Fibroblast of lung (primary cell): ENCODE measurements around the gene ARMC5. TPM values are rescaled to one million over a fixed set of nuclear protein-coding genes. Genes with fewer than 3 reads are reported as not detected.
A peak's percentile ranks its signal among the peaks of the same experiment; 100 is the strongest.

ENCODE experiments used
- DNase-seq, 2 donors: peaks; one replicate each; pipeline versions ENCODE4 v3.0.0 to v3.0.0-alpha.2; 2010; ENCODE audit warnings: low read depth in 2 of 2
- H2AFZ ChIP-seq: 2 replicates; pipeline ENCODE4 v1.5.1; 2012; ENCODE audit warnings: low read length, control low read depth, inconsistent platforms
- H3K27ac ChIP-seq: 2 replicates; pipeline ENCODE4 v1.5.1; 2011; ENCODE audit warnings: low read length, control low read depth; ENCODE audit not compliant: insufficient read depth
- H3K27me3 ChIP-seq: 2 replicates; pipeline ENCODE4 v1.5.1; 2011; ENCODE audit warnings: mild to moderate bottlenecking, low read length; ENCODE audit not compliant: control insufficient read depth, insufficient read depth
- H3K36me3 ChIP-seq: 2 replicates; pipeline ENCODE4 v1.5.1; 2011; ENCODE audit warnings: low read length; ENCODE audit not compliant: control insufficient read depth, insufficient read depth
- H3K4me1 ChIP-seq: 2 replicates; pipeline ENCODE4 v1.5.1; 2011; ENCODE audit warnings: low read length; ENCODE audit not compliant: control insufficient read depth, insufficient read depth; ENCODE audit errors: extremely low read depth
- H3K4me2 ChIP-seq: 2 replicates; pipeline ENCODE4 v1.5.1; 2011; ENCODE audit warnings: low read length, control low read depth; ENCODE audit not compliant: insufficient read depth; ENCODE audit errors: extremely low read depth
- H3K4me3 ChIP-seq, 4 experiments: fragments of 200-600 bp in 1 of 4; sonication (generic) in 1 of 4; replicated peaks in 1 of 4; 2 replicates each; pipeline ENCODE4 v1.5.1; 2011 to 2016; ENCODE audit warnings: low read length in 4 of 4, low read depth in 3 of 4, mild to moderate bottlenecking in 3 of 4, control low read depth in 2 of 4, inconsistent platforms in 1 of 4, mixed read lengths in 1 of 4; ENCODE audit not compliant: insufficient read depth in 1 of 4; ENCODE audit errors: control extremely low read depth in 1 of 4
- H3K79me2 ChIP-seq: 2 replicates; pipeline ENCODE4 v1.5.1; 2012; ENCODE audit warnings: mild to moderate bottlenecking, low read length, inconsistent platforms; ENCODE audit not compliant: control insufficient read depth, insufficient read depth
- H3K9ac ChIP-seq: 2 replicates; pipeline ENCODE4 v1.5.1; 2011; ENCODE audit warnings: mild to moderate bottlenecking, low read length, control low read depth; ENCODE audit not compliant: insufficient read depth
- H3K9me3 ChIP-seq: 2 replicates; pipeline ENCODE4 v1.5.1; 2012; ENCODE audit warnings: low read depth, low read length; ENCODE audit not compliant: control insufficient read depth, insufficient read depth
- H4K20me1 ChIP-seq: 2 replicates; pipeline ENCODE4 v1.5.1; 2011; ENCODE audit warnings: low read length; ENCODE audit not compliant: control insufficient read depth, insufficient read depth; ENCODE audit errors: extremely low read depth
- CTCF ChIP-seq, 2 donors: IDR thresholded peaks in 1 of 2; conservative IDR thresholded peaks in 1 of 2; 1 replicate in 1 of 2; 2 replicates in 1 of 2; pipeline ENCODE4 v1.5.1; 2011 to 2012; ENCODE audit warnings: low read length in 2 of 2, control low read depth in 1 of 2, inconsistent platforms in 1 of 2, low read depth in 1 of 2, mild to moderate bottlenecking in 1 of 2
- EZH2 ChIP-seq: IDR thresholded peaks from 2 replicates; pipeline ENCODE4 v1.5.1; 2012; ENCODE audit warnings: low read length, control low read depth, mild to moderate bottlenecking; ENCODE audit errors: missing control alignments
- polyA plus RNA-seq, 2 donors: library from polyadenylated mRNA; depleted of rRNA in 1 of 2; stranded (reverse) in 1 of 2; unstranded in 1 of 2; fragments of >200 nt; gene quantifications; 2 replicates each; pipeline ENCODE4 v1.2.1, GENCODE V29; 2011 to 2012; ENCODE audit warnings: missing spikeins in 1 of 2
- total RNA-seq: library from RNA; depleted of rRNA; stranded (reverse); fragments of >200 nt; gene quantifications from 2 replicates; pipeline ENCODE4 v1.2.1, GENCODE V29; 2014

The ARMC5 gene
- total and polyA plus RNA-seq, 2 donors (not counting 1 experiment from before 2014, with no cell fraction given): 1.7 to 5.6 TPM

GRCh38 chr16:31508706-31509195 lies 49.5 kb downstream of the ARMC5 start:
- H3K4me2 ChIP-seq: peak overlapping the region; percentile 90
- no peaks in the 10 kb centered on the region for H3K36me3 ChIP-seq
- H3K4me1 ChIP-seq: no peaks in the 10 kb centered on the region
- H3K9ac ChIP-seq: peak overlapping the region; percentile 98
- no peak for TF ChIP-seq CTCF (conservative IDR thresholded peaks at IDR 0.05 in 1 of 2, IDR thresholded peaks at IDR 0.05 in 1 of 2; ENCODE audit: low read depth in 1 of 2, low read length in 2 of 2)
- no peak for TF ChIP-seq EZH2
- H2AFZ ChIP-seq: peak overlapping the region; percentile 23
- peak; percentile 57 to 65 for DNase-seq
- no peaks in the 10 kb centered on the region for H4K20me1 ChIP-seq
- no peaks in the 10 kb centered on the region for H3K27me3 ChIP-seq
- H3K27ac ChIP-seq: peak overlapping the region; percentile 97
- peaks cover 15% of the 10 kb centered on the region for H3K79me2 ChIP-seq
- H3K4me3 ChIP-seq: peak overlapping the region; percentile 81 to 96 (median 90)
- H3K9me3 ChIP-seq: no peaks in the 10 kb centered on the region

DNA sequence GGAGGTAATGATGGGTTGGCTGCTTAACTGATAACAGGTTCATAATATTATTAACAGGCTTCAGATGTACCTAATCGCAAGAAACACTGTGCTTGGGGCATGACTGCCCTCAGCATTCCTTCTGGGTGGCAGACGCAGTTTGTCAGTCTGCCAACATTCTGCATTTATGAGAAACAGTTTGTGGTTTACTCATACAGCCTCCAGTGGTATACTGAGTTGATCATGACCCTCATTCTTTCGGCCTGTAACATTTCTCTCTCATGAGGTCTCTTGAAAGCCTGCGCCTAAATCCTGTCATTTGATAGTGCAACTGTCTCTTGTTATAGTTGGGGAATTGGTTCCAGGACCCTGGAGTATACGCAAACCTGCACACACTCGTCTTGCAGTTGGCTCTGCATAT lies 53.8 kb downstream of the ARMC5 start:
- Histone ChIP-seq H3K4me1 (no peaks in the 10 kb centered on the region), H3K4me2 (no peak overlapping the region), H3K79me2 (peaks cover under 1% of the 10 kb centered on the region), H3K36me3 (no peaks in the 10 kb centered on the region), H3K4me3 (no peak overlapping the region), H3K27ac (no peak overlapping the region), H3K9ac (no peak overlapping the region), H3K9me3 (no peaks in the 10 kb centered on the region), H4K20me1 (no peaks in the 10 kb centered on the region), H2AFZ (no peak overlapping the region), H3K27me3 (no peaks in the 10 kb centered on the region)
- no peak for TF ChIP-seq EZH2
- TF ChIP-seq CTCF (conservative IDR thresholded peaks at IDR 0.05 in 1 of 2, IDR thresholded peaks at IDR 0.05 in 1 of 2; ENCODE audit: low read depth in 1 of 2, low read length in 2 of 2): no peak
- DNase-seq: peak; percentile 22 to 72

DNA sequence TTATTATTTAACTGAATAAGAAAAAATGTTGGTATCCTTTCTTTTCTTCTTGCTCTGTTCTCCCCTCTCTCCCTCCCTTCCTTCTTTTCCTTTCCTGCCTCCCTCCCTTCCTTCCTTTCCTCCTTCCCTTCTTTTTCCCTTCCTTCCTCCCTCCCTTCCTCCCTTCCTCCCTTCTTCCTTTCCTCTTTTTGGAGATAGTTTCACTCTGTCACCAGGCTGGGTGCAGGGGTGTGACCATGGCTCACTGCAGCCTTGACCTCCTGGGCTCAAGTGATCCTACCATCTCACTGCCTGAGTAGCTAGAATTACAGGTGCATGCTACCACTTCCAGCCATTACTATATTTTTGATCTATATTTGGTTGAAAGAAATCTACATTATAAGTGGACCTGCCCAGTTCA lies 54.6 kb downstream of the ARMC5 start:
- Histone ChIP-seq H4K20me1 (no peaks in the 10 kb centered on the region), H3K27ac (no peak overlapping the region), H3K4me3 (no peak overlapping the region), H3K9ac (no peak overlapping the region), H3K4me2 (no peak overlapping the region), H2AFZ (no peak overlapping the region), H3K36me3 (no peaks in the 10 kb centered on the region), H3K27me3 (no peaks in the 10 kb centered on the region), H3K79me2 (no peaks in the 10 kb centered on the region), H3K9me3 (no peaks in the 10 kb centered on the region), H3K4me1 (no peaks in the 10 kb centered on the region)
- DNase-seq: no peak
- TF ChIP-seq EZH2 (no peak), CTCF (conservative IDR thresholded peaks at IDR 0.05 in 1 of 2, IDR thresholded peaks at IDR 0.05 in 1 of 2; ENCODE audit: low read depth in 1 of 2, low read length in 2 of 2) (no peak)

Other genes starting within 250 kb of the ARMC5 start
- gene TRIM72, start 245.4 kb upstream of the ARMC5 start, total RNA-seq: under 0.01 TPM in 1 of 2 replicates, not detected in the other
- gene TRIM72, start 245.4 kb upstream of the ARMC5 start, polyA plus RNA-seq: not detected in 2 replicates
- gene PYDC1, start 242.4 kb upstream of the ARMC5 start, total RNA-seq: not detected in 2 replicates
- gene PYDC1, start 242.4 kb upstream of the ARMC5 start, polyA plus RNA-seq: not detected in 2 replicates
- gene ITGAM, start 199.5 kb upstream of the ARMC5 start, total RNA-seq: under 0.01 TPM in 1 of 2 replicates, not detected in the other
- gene ITGAM, start 199.5 kb upstream of the ARMC5 start, polyA plus RNA-seq: 0.02 TPM in 1 of 2 replicates, not detected in the other
- gene ITGAX, start 104.3 kb upstream of the ARMC5 start, total RNA-seq: under 0.01 TPM in 2 replicates
- gene ITGAX, start 104.3 kb upstream of the ARMC5 start, polyA plus RNA-seq: not detected in 2 replicates
- gene ITGAD, start 66.2 kb upstream of the ARMC5 start, total RNA-seq: not detected in 2 replicates
- not detected in 2 replicates for gene ITGAD, start 66.2 kb upstream of the ARMC5 start, polyA plus RNA-seq
- not detected in 2 replicates for gene COX6A2, start 31.1 kb upstream of the ARMC5 start, total RNA-seq
- not detected in 2 replicates for gene COX6A2, start 31.1 kb upstream of the ARMC5 start, polyA plus RNA-seq
- 0.26 and 0.33 TPM in 2 replicates for gene ZNF843, start 16.7 kb upstream of the ARMC5 start, total RNA-seq
- 0.15 and 0.28 TPM in 2 replicates for gene ZNF843, start 16.7 kb upstream of the ARMC5 start, polyA plus RNA-seq
- 28.5 and 46.9 TPM in 2 replicates for gene TGFB1I1, start 12.7 kb downstream of the ARMC5 start, total RNA-seq
- gene TGFB1I1, start 12.7 kb downstream of the ARMC5 start, polyA plus RNA-seq: 68.4 and 94.3 TPM in 2 replicates
- under 0.01 TPM in 1 of 2 replicates, not detected in the other for gene SLC5A2, start 23.6 kb downstream of the ARMC5 start, total RNA-seq
- not detected in 2 replicates for gene SLC5A2, start 23.6 kb downstream of the ARMC5 start, polyA plus RNA-seq
- gene RUSF1, start 48.9 kb downstream of the ARMC5 start, total RNA-seq: 35.7 and 41.8 TPM in 2 replicates
- gene RUSF1, start 48.9 kb downstream of the ARMC5 start, polyA plus RNA-seq: 21.5 and 23.1 TPM in 2 replicates
- gene AHSP, start 68.4 kb downstream of the ARMC5 start, total RNA-seq: not detected in 2 replicates
- not detected in 2 replicates for gene AHSP, start 68.4 kb downstream of the ARMC5 start, polyA plus RNA-seq